ENCODE data around the gene JAG2. TPM values are rescaled to one million over a fixed set of nuclear protein-coding genes. Genes with fewer than 3 reads are reported as not detected.

Gene JAG2
- total RNA-seq, 6 experiments from 2014 or later = 1.1 to 3.5 (median 1.2) TPM

DNA sequence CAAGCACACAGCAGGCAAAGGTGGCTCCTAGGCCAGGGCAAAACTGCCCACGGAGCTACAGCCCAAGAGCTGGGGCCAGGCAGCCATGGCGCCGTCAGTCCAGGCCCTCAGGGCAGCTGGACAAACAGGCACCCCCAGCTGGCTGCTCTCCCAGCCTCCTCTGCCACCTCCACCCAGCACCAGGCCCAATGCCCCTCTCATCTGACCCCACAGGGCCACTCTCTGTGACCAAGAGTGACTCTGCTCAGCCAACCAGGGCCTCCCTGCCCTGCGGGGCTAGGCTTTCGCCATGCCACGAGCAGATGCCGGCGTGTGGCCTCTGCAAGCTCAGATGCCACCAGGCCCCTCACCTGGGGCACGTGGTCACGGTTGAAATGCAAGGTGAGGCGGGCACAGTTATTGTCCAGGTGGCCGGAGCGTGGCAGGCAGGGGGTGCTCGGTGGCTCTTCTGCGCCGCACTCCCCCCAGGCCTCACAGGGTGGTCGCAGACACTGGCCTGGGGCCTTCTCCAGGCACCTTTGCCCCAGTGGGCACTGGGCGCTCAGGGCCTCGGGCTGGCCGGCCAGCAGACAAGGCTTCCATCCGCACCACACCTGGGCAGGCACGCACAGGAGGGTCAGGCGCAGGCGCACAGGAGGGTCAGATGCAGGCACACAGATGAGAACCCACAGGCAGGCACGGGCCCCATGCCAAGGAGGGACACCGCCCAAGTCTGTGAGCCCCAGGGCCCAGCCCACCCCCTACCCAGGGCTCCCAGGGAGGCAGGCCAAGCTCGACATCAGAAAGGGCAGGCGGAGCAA lies 23.0 kb downstream of the JAG2 start:
- no peaks in the 10 kb centered on the region for H3K4me1 ChIP-seq
- WGBS (ENCODE audit: insufficient coverage, low coverage, low lambda C conversion rate, missing lambda C conversion rate) = 100% methylated on average over 1 of the region's 28 CpGs
- no peaks in the 10 kb centered on the region for H3K27me3 ChIP-seq
- ATAC-seq (no peak), DNase-seq (peak in 1 of 3 donors; percentile 46)
- TF ChIP-seq, protein P1, sequence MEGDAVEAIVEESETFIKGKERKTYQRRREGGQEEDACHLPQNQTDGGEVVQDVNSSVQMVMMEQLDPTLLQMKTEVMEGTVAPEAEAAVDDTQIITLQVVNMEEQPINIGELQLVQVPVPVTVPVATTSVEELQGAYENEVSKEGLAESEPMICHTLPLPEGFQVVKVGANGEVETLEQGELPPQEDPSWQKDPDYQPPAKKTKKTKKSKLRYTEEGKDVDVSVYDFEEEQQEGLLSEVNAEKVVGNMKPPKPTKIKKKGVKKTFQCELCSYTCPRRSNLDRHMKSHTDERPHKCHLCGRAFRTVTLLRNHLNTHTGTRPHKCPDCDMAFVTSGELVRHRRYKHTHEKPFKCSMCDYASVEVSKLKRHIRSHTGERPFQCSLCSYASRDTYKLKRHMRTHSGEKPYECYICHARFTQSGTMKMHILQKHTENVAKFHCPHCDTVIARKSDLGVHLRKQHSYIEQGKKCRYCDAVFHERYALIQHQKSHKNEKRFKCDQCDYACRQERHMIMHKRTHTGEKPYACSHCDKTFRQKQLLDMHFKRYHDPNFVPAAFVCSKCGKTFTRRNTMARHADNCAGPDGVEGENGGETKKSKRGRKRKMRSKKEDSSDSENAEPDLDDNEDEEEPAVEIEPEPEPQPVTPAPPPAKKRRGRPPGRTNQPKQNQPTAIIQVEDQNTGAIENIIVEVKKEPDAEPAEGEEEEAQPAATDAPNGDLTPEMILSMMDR (IDR thresholded peaks at IDR 0.05) = no peak
- no peak for TF ChIP-seq POLR2A (IDR thresholded peaks at IDR 0.05)
- no peak overlapping the region for H3K4me3 ChIP-seq
- intact Hi-C loops (cut with DNase I) = no loop called here
- no peaks in the 10 kb centered on the region for H3K36me3 ChIP-seq
- H3K9me3 ChIP-seq = peaks cover 0 to under 1% (median 0%) of the 10 kb centered on the region in 4 donors
- H3K27ac ChIP-seq = no peak overlapping the region

- TF ChIP-seq, protein P1 (IDR thresholded peaks at IDR 0.05) = no peak
- intact Hi-C loops (cut with DNase I) = no loop called here
- Histone ChIP-seq H3K27me3 (no peaks in the 10 kb centered on the region), H3K4me1 (no peaks in the 10 kb centered on the region), H3K4me3 (no peak overlapping the region), H3K9me3 (peaks cover 0 to 8% (median 0%) of the 10 kb centered on the region in 4 donors), H3K27ac (no peak overlapping the region), H3K36me3 (no peaks in the 10 kb centered on the region)
- WGBS (ENCODE audit: insufficient coverage, low coverage, low lambda C conversion rate, missing lambda C conversion rate) = 80% methylated on average over 2 of the region's 32 CpGs
- DNase-seq = peak in 1 of 3 donors; percentile 53
- no peak for ATAC-seq
Measured at GRCh38 chr14:105144666-105145380, 23.8 kb downstream of the JAG2 start.

- intact Hi-C loops (cut with DNase I) = no loop called here
- no peaks in the 10 kb centered on the region for H3K4me1 ChIP-seq
- no peak overlapping the region for H3K4me3 ChIP-seq
- TF ChIP-seq, protein P1 (IDR thresholded peaks at IDR 0.05) = no peak
- no peak for TF ChIP-seq POLR2A (IDR thresholded peaks at IDR 0.05)
- H3K27me3 ChIP-seq = no peaks in the 10 kb centered on the region
- WGBS (ENCODE audit: insufficient coverage, low coverage, low lambda C conversion rate, missing lambda C conversion rate) = 84% methylated on average over 5 of the region's 16 CpGs
- ATAC-seq = no peak
- no peak overlapping the region for H3K27ac ChIP-seq
- DNase-seq = peak in 1 of 3 donors; percentile 43
- no peaks in the 10 kb centered on the region for H3K36me3 ChIP-seq
- peaks cover 0 to 9% (median 0%) of the 10 kb centered on the region in 4 donors for H3K9me3 ChIP-seq
Measured at GRCh38 chr14:105144026-105144665, 24.4 kb downstream of the JAG2 start.

GRCh38 chr14:105143451-105144025 lies 25.0 kb downstream of the JAG2 start:
- no peaks in the 10 kb centered on the region for H3K4me1 ChIP-seq
- no peaks in the 10 kb centered on the region for H3K27me3 ChIP-seq
- no peak overlapping the region for H3K27ac ChIP-seq
- no peak overlapping the region for H3K4me3 ChIP-seq
- DNase-seq = peak in 2 of 3 donors; percentile 33 to 47
- no peak for ATAC-seq
- WGBS (ENCODE audit: insufficient coverage, low coverage, low lambda C conversion rate, missing lambda C conversion rate) = 100% methylated on average over 1 of the region's 27 CpGs
- H3K9me3 ChIP-seq = peaks cover 0 to 9% (median 0%) of the 10 kb centered on the region in 4 donors
- H3K36me3 ChIP-seq = no peaks in the 10 kb centered on the region
- TF ChIP-seq, protein P1 (IDR thresholded peaks at IDR 0.05) = no peak
- TF ChIP-seq POLR2A (IDR thresholded peaks at IDR 0.05) = no peak
- intact Hi-C loops (cut with DNase I) = no loop called here
